Activated T-helper 9 cell treated with anti-CD3 and anti-CD28 coated beads, Interleukin-2, amount 50 U/mL, for 16 hours (primary cell): ENCODE results near the gene SMPD3.

Experiments
- DNase-seq: peaks from one replicate; pipeline ENCODE4 v3.0.0-alpha.2; 2020; ENCODE audit warnings: low read depth

Gene SMPD3

DNA sequence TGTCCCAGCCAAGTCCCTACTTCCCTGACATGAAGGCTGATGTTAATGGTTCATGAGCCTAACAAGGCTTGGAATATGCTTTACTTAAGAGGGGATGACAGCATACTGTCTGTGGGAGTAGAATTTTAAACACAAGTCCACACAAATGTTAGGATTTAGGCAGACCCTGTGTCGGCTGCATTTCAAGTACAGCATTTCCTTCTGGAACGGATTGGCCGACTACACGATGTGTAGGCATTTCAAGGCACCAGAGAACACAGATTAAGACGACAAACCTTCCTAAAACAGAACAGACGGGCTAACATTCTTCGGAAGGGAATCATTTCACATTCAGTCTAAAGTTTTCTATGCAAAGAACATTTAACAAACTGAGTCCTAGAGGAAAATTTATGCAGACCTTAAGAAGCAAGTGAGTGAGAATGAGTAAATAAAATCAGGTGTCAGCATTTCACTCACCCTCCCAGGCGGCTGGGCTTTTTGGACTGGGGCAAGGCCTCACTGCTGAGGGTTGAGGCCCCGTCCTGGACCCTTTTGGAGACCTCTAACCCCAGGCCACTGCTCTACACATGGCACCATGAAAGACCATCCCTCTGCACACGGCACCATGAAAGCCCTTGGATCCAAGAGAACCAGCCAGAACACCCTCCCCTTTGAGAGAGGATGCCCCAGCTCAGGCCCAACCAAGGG, 67.5 kb downstream of the SMPD3 start:
- no peak for DNase-seq

DNA sequence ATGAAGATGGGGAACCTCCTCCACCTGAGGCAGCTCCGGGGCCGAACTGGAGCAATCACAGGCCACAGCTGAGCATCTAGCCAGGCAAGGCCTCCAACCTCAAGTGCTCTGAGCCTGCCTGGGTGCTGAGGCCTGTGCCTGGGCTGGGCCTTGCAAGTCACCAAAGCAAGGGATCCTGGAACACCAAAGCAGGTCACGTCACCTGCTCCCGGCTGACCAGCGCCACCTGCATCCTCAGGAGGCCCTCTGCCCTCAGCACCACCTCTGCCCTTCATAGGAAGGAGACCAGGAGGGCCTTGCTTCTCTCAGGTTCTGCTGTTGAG, 68.0 kb downstream of the SMPD3 start:
- DNase-seq: no peak

DNA sequence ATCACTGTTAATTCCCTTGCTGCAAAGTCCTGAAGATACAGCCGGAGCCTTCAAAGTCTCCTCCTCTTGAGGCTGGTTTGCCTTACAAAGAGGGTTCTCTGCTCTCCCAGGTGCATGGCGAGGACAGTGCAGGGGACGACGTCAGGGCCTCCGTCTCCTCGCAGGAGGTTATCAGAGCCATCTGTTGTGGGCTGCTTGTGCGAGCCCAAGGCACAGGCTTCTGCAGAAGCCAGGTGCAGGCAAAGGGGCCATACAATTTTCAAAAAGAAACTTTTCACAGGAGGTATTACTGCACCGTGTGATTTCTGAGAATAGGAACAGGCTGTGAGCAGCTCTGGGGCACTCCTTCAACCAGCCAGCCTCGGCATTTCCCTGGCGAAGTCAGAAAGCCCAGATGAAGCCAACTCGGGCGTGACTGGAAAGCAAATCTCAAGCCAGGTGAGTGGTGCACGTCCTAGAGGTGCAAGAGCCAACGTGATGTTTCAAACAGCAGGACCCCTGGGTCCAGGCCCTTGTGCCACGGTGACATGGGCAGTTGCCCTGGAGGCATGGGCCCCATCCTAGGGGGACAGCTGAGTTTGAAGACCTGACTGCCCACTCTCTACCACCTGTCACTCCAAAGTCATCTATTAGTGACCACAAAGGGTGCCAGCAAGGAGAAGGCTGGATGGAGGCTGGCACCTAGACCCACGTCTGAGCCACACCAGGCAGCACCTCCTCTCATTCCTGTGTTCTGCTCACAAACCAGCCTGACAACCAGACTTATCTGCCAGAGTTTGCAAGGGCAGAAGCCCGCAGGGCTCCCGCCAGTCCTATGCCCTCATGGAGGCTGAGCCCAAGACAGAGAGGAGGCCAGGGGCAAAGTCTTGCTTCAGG, 68.6 kb downstream of the SMPD3 start:
- DNase-seq: no peak

DNA sequence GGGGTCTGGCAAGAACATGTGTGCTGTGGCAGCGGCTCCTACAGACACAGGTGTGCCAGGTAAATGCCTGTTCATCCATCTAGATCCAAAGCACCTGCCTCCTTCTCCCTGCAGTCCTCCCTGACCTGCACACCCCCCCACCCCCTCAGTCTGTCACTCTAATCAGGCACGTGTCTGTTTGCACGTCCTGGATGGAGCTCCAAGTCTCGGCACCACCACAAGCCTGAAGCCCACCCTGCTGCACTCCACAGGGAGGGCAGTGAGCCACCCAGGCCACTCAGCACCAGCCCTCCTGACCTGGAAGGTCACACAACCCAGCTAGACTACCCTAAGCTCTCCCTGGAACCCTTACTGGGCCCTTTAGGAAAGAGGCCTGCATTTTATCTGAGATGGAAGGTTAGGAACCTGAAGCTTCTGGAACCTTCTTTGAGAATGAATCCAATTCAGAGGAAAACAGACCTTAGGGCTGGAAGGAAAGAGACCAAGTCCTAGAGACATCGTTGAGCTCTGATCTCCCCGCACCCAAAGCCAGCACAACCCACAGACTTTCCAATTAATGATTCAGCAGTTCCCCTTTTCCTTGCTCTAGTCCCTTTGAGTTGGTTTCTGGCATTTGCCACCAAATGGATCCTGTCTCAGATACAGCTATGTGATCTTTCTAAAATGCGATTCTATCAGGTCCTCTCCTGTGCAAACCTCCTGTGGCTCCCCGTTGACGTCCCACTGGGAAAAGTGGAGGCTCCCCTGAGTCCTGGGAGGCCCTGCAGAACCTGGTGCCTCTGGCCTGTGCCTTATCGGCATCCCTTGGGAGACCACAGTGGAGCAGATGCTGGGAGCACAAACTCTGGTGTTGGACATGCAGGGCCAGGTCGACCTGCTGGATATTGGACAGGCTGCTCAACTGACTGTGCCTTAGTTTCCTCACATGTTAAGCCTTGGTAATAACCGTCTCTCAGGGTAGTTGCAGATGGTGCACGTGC, 69.6 kb downstream of the SMPD3 start:
- no peak for DNase-seq

DNA sequence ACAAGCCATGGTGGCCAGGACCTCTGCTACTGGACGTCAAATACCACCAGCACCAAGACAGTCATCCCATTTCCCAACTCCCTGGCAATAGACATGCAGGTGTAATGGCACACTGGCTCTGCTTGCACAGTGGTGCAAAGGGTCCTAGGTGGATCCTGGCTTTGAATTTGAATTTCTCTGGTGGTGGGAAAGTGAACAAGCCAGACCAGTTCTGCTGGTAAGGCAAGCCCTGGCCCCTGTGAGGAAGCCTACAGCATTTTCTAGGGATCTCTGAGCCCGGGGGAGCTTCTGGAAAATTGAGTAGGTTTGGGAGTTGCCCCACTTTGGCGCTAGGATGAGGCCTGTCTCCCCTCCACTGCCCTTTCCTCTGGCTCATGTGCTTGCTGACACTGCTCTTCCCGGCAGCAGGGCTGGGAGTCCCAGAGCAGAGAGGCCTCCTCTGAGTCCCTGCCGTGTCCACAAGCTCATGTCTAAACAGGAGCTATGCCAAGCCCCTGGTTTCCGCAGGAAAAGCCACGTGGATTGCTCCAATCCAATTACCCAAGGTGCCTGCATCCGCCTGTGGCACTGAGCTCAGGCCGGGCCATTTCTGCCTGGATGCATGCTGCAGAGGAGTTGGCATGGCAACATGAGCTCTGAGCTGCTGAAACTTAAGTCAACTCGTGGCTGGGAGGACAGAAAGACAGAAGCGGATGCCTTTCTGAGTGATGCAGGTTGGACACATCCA, 70.5 kb downstream of the SMPD3 start:
- no peak for DNase-seq

DNA sequence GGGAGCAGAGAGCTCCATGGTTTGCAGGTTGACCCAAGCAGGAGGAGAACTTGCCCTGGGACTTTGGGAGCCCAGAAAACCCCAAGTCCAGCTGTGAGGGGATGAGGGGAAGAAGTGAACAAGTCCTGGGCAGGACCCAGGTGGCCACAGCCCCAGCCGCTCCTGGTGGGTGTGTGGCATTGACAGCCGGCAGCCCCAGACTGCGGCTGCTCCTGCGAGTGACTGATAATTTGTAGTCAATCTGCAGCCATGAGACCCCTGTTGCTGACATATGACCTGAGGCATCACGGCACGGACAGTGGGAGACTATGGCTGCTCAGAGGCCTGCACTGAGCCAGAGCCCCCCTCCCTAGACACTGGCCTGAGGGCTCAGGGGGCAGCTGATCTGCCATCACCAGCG, 71.1 kb downstream of the SMPD3 start:
- no peak for DNase-seq

DNA sequence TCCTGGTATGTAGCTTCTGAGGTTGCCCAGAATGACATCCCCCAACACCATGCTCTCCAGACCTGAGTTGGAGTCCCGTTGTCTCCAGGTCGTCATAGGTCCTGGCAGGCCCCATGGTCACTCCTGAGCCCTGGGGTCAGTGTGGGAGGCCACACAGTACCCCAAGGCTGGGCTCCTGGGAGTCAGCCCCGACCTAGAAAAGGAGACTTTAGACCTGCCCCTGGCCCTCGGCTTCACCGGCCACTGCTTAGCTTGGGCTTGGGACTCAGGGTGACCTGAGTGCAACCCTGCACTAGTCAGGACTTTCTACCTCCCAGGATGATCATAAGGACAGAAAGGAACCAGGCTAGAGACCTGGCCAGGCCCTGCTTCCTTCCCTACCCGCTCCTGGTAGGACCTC, 71.7 kb downstream of the SMPD3 start:
- no peak for DNase-seq

DNA sequence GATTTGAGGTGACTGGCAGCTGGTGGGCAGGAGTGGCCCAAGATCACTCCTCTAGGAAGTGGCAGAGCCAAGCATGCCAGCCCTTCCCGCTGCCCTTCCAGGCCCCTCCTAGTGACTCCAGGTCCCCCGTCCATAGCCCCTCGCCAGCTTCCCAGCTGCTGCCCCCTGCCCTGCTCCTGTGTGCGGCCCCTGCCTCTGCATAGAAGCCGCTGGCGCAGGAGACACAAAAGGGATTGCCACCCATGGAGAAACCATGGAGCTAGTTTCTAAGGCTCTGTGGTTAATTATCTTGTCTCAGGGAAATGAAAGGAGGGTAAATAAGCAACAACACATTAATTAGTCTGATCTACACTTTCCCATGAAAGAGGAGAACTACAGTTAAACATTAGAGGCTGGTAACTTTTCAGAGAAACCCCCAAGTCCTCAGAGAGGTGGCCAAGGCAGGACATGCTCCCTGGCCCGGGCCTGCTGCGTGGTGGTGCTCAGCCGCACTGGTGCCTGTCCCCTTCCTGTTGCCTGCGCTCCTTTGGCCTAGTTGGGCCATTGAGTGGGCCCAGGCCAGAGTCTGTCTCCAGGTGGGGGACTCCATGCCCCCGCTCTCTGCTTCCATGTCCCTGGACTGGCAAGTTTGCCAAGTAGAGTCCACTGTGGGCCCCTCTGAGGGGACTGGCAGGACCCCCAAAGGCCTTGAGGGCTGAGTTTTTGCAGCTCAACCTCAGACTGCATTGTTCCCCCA, 72.3 kb downstream of the SMPD3 start:
- no peak for DNase-seq

DNA sequence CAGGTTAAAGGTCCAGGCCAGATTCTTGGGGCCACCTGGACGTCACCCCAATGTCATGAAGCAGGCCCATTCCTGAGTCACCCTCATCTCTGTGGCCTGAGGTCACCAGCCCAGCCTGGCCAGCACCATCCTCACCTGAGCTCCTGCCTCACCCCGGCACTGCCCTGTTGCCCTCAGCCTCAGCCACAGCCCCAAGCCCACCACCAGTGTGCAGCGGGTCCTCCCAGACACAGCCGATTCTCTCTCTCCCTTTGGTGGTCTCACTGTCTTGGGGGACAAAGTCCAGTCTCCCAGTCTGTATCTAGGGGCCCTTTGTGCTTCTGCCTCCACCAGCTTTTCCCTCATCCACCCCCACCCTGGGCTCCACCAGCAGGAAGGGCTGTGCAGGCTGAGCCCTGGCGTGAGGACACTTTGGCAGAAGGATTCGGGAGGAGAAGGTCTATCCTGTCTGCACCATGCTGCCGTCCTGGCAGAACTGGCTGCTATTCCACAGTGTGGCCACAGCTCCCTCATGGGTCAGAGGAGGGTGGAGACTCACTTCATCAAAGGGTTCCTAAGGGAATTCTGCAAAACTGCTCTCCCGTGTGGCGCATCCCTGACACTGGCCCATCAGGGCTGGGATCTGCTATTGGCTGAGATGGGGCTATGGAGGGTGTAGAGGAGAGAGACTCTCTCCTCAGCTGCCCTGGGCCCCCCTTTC, 73.2 kb downstream of the SMPD3 start:
- DNase-seq: no peak

DNA sequence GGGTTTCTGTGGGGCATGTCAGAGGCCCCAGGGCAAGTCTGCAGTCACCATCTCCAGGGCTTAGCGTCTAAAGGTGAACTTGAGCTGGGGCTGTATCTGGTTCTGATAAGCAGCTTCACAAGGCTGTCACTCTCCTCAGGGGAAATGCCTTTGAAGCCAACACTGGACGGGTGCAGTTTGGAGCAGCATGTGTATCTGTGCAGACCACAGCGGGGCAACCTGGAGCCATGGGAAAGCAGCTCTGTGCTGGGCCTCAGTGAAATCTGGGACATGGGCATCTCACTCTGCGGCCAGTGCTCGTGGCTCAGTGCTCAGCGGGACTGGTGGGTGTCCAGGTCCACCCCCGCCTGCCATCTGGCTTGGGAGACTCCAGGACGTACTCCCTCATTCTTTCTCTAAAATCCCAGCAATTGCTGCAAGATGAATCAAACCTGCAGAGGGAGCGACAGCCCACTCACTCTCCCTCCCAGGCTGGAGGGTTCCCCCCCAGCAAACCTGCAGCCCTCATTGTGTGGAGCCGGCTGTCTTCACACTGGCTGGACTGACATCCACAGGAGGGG, 74.0 kb downstream of the SMPD3 start:
- DNase-seq: no peak

DNA sequence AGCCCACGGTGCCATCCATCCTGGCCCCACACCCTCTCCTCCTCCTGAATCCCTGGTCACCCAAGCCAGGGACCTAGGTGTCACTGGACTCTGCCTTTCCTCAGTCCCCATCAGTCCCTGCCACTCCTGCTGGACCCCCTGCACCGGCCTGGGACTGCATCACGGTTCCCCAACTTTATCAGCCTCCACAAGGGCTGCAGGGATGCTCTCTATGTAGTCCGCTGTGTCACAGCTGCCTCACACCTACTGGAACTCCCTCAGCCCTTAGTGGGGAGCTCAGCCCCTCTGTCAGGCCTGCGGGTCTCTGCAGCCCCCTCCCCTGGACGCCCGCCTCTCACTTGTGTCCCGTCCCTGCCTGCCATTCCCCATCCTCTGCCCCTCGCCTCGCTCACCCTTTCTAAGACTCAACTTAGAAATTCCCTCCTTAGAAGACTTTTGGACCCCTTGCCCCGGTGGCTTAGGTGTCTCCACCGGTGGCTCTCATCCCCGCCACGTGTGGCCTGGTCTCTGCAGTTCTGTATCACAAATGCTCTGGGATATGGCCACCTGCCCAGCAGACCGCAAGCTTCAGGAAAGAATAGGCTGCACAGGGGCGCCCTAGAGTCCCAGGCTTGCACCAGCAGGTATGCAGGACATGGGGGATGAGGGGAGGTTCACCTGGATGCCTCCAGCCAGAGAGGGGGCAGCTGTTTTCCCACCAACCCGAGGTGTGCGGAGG, 74.6 kb downstream of the SMPD3 start:
- DNase-seq: no peak

DNA sequence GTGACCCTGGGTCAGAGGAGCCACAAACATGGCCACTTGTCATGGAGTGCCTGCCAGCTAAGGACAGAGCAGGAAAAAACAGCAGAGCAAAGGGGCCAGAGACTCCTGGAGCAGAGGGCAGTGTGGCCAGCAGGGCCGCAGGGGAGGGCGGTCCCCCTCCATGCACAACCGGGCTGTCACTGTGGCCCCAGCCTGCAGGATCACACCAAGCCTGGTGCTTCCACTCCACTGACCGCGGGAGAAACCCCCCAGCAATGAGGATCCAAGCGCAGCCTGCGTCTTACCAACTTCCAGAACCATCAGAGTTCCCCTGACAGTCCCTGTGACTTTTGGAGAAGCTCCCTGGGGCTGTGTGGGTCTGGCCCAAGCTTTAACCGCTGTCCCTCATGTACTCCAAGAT, 75.5 kb downstream of the SMPD3 start:
- no peak for DNase-seq

DNA sequence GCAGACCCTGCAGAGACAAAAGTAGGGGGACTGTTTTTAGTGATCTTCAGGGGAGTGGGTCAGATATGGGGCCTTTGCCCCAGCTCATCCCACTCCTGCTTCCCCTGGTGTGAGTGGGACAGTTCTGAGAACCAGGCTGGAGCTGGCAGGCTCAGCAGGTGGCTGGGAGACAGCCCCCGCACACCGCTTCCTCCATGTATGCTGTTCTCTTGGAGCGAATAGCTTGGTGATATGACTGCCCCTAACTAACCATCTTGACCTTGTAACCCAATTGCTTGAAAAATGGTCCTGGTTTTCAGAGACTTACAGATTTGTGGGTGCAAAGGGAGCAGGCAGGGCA, 76.0 kb downstream of the SMPD3 start:
- no peak for DNase-seq

DNA sequence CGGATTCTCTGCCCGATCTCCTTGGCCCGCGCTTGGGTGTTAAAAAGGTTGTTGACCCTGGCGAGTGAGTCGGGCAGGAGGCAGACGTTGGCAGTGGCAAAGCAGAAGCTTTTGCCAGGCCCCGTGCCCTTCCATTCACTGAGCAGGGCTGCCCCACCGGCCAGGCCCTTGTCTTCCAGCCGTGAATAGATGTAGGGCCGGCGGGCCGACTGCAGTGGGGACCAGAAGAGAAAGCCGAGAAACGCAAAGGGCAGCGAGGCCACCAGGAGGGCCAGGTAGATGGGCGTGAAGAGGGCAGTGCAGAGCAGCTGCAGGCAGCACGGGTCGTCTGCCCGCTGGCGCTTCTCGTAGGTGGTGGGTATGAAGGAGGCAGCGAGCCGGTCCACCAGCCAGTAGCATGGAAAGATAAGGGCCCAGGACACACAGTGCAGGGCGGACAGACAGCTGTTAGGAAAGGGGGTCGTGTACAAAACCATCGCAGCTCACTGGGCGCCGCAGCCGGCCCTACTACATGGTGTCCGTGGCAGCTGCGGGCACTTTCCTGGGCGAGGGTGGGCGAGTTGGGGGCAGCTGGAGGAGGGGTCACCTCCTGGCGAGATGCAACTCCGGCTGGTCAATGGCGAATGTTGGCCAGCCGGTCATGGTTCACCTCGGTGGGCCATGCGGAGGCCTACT, 76.5 kb downstream of the SMPD3 start:
- DNase-seq: no peak

DNA sequence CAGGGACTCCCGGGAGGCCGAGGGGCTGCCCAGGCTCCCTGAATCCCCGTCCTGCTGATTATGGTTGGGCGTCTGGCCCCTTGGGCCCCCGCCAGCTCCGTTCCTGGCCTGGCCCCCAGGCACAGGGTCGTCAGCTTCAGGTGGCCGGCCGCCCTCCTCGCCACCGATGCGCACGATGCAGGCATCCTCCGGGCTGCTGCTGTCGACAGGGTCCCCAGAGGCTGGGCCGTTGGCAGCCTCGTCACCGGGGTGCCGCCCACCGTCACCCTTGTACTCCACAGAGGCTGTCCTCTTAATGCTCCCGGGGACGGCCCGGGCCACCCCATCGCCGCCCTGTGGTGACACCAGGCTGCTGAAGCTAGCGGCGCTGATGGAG, 77.0 kb downstream of the SMPD3 start:
- DNase-seq: no peak

DNA sequence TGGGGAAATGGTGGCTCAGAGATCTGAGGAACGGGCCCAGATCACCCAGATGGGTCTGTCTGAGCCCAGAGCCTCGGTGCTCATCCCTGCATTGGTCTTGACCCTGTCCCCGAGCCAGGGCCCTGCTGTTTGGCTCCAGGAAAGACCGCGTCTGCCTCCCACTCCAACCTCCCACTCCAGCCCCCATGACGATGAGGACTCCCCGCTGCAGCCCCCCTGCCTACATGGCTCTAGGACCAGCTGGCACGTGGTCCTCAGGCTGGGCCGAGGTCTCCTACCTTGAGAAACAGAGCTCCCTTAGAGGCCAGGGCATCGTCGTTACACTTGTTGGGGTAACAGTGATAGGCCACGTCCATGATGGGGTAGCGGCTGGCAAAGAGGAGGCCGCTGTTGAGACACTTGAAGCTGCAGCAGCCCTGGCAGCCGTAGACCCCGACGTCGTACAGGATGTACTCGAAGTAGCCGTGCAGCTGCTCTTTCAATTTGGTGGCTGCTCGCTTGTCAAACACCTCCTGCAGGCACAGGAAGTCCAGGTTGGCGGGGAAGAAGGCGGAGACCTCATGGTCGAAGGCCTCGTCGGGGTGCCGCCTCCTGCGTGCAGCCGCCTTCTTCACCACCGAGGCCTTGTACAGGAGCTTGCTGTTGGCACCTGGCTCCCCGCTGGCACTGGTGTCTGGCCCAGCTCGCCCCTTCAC, 77.6 kb downstream of the SMPD3 start:
- no peak for DNase-seq

DNA sequence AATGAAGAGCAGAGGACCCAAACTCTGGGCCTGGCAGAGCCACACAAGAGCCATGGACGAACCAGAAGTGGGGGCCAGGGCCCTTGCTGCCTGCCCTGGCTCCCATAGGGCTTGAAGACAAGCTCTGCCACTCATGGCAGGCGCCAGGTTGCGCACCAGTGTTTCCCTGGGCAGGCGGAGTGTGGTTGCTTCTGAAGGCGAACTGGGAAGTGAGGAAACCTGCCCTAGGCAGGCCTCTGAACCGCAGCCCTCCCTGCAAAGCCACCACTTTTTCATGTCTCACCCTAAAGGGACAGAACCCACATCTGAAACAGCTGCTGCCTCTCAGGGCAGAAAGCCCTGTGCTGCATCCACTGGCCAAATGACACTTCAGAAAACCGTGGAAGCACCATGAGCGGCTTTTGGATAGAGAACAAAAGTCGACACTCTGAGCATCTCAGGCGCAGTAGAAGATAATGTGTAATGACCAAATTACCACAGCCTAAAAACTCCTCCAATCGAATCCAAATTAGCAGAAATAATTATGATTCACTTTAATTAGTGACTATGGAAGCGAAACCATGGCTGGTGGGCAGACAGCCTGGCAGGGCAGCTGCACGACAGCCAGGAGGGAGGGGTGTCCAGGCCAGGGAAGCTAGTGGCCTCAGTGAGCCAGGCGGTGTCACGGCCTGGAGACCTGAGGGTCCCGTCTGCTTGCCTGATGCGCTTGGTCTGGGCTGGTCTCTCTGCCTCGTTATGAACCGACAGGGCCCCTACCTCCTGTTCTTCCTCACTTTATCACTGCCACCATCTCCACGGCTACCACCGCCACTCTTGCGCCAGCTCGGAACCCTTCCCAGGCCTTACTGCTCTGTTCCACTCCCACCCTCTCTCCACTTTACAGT, 78.4 kb downstream of the SMPD3 start:
- DNase-seq: no peak

DNA sequence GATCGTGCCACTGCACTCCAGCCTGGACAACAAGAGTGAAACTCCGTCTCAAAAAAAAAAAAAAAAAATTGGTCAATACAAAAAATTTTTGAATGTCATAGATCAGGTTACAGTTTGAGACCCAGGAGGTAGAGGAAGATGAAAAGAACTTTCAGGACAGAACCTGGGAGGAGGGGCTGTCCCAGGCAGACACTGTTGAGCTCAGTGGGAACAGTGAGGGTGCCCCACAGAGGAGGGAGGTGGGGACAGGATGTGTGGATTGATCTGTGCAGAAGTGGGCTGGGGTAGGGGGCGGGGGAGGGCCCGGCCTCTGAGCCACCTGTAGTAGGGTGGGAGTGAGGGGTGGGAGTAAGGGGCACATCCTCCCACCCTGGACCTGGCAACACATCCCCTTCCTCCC, 79.1 kb downstream of the SMPD3 start:
- DNase-seq: no peak
